ENCODE results near the gene PHF21A. TPM values are rescaled to one million over a fixed set of nuclear protein-coding genes. Genes with fewer than 3 reads are reported as not detected.

Gene PHF21A
- total RNA-seq, 4 donors from 2014 or later = 9.8 to 20.2 (median 15.4) TPM

DNA sequence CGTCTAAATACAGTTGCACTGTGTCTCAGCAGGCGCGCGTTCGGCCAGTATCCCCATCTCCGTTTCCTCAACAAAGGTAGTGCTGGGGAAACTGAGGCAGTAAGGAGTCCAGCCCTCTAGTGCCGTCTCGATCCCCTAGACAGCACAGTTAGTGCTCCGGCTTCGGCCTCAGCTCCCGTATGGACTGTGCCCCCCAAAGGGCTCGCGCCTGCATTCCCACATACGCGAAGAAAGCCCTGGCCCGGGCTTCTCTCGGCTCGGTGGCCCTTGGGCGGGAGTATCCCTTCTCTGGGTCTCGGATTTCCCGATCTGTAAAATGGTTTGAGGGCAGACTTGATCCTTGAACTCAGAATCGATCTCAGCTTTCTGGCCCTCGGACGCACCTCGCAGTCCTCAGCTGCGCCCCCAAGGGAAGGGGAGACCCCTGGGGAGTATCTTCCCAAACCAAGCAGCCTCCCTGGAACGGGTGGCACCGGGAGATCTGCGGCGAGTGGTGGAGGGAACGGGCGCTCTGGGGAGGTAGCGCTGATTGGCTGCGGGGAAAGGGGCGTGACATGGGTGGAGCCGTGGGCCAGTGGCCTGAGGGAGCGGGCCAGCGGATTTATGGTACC, 202.8 kb downstream of the PHF21A start:
- H3K9me3 ChIP-seq = no peaks in the 10 kb centered on the region
- peaks cover 0 to 22% of the 10 kb centered on the region in 2 donors for H3K36me3 ChIP-seq
- in situ Hi-C loops (cut with MboI; ENCODE audit: low sequenced_read_pairs in 4 of 4) (loop anchor here in 2 of 4 donors (5.0 to 10.0 kb wide), 2 partner anchors 71 to 74 kb away; partner anchors contain the start of gene CRY2 (in 2 of the 2)), intact Hi-C loops (cut with DNase I; ENCODE audit: low total_unique reads) (loop anchor here (1.0 to 5.0 kb wide), 5 partner anchors 56 to 1724 kb away; partner anchors contain the start of genes MTCH2 and SLC35C1)
- peaks cover 18 to 20% of the 10 kb centered on the region in 2 donors for H3K4me1 ChIP-seq
- ATAC-seq (peak; percentile 73 to 77), DNase-seq (peak; percentile 70 to 81)
- peak overlapping the region; percentile 88 to 97 (median 94) for H3K4me3 ChIP-seq
- H3K27me3 ChIP-seq = peaks cover 14 to 18% (median 16%) of the 10 kb centered on the region in 3 donors
- peak; percentile 18 to 66 for TF ChIP-seq POLR2A (IDR thresholded peaks at IDR 0.05)
- TF ChIP-seq, protein P1, sequence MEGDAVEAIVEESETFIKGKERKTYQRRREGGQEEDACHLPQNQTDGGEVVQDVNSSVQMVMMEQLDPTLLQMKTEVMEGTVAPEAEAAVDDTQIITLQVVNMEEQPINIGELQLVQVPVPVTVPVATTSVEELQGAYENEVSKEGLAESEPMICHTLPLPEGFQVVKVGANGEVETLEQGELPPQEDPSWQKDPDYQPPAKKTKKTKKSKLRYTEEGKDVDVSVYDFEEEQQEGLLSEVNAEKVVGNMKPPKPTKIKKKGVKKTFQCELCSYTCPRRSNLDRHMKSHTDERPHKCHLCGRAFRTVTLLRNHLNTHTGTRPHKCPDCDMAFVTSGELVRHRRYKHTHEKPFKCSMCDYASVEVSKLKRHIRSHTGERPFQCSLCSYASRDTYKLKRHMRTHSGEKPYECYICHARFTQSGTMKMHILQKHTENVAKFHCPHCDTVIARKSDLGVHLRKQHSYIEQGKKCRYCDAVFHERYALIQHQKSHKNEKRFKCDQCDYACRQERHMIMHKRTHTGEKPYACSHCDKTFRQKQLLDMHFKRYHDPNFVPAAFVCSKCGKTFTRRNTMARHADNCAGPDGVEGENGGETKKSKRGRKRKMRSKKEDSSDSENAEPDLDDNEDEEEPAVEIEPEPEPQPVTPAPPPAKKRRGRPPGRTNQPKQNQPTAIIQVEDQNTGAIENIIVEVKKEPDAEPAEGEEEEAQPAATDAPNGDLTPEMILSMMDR (IDR thresholded peaks at IDR 0.05 in 4 of 5, conservative IDR thresholded peaks at IDR 0.05 in 1 of 5) = no peak
- peak overlapping the region; percentile 88 to 96 (median 94) for H3K27ac ChIP-seq

DNA sequence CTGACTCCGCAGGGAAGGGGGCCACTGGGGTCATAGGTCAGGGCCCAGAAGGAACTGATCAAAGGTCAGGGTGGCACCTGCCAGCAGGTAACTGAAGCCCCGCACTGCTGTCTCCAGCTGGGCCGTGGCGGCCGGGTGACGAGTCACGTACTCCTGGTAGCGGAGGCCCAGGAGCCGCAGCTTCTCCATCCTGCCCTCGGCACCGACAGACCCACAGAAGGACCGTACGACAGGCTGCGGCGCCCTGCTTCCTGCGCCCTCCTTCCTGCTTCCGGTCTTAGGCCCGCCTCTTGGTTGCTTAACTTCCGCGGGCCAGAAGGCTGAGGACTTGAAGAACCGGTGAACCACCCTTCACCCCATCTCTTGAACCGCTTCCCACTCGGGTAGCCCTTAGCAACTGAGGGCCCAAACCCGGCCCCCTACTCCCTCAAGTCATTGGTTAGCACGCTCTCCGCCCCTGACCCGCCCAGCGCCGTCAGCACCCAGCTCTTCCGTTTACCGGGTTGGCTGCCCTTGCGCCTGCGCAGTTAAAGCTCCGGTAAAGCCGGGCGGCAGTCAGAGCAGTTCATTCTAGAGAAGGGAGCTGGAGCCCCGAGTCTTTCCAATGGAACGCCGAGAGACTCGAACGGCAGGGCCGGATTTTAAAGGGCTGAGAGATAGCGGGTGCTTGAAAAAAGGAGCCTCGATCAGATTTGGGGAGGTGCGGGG, 203.5 kb downstream of the PHF21A start, which contains the start of gene PEX16:
PEX16 (minus strand) TSS at position 255 of the 708 bp plus-strand sequence; CDS start at position 189, 66 bp downstream.
- Histone ChIP-seq H3K27ac (peak within 1 kb of the TSS; percentile 88 to 96 (median 94)), H3K27me3 (peaks cover 8 to 12% (median 9%) of the 10 kb centered on the region in 3 donors), H3K9me3 (no peaks in the 10 kb centered on the region), H3K36me3 (peaks cover 0 to 29% of the 10 kb centered on the region in 2 donors), H3K4me1 (peaks cover 14 to 20% of the 10 kb centered on the region in 2 donors), H3K4me3 (peak within 1 kb of the TSS; percentile 88 to 97 (median 94))
- DNase-seq (peak; percentile 97 to 98), ATAC-seq (peak; percentile 92 to 94)
- intact Hi-C loops (cut with DNase I; ENCODE audit: low total_unique reads) = loop anchor here (1.0 to 5.0 kb wide), 5 partner anchors 55 to 1725 kb away; partner anchors contain the start of genes MTCH2 and SLC35C1
- TF ChIP-seq, protein P1 (IDR thresholded peaks at IDR 0.05 in 4 of 5, conservative IDR thresholded peaks at IDR 0.05 in 1 of 5) = no peak
- TF ChIP-seq POLR2A (IDR thresholded peaks at IDR 0.05) = peak; percentile 82
- in situ Hi-C loops (cut with MboI; ENCODE audit: low sequenced_read_pairs in 4 of 4) = loop anchor here in 2 of 4 donors (5.0 to 10.0 kb wide), 2 partner anchors 70 to 73 kb away; partner anchors contain the start of gene CRY2 (in 2 of the 2)

DNA sequence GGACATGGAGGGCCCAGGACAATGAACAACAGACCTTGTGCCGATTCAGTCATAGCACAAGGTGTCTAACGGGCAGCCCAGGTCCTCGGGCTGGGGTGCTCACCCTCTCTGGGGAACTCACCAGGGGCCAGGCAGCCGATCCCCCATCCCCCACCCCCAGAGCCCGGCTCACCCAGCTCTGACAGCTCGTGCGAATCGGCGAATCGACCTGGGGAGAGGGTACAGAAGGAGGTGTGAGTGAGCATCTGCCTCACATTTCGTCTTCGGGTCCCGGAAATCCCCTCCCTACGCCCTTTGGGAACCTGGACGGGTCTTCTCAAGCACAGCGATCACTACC, 204.0 kb downstream of the PHF21A start:
- intact Hi-C loops (cut with DNase I; ENCODE audit: low total_unique reads) (loop anchor here (5.0 kb wide), 1 partner anchor 55 kb away; no protein-coding TSS in a partner anchor), in situ Hi-C loops (cut with MboI; ENCODE audit: low sequenced_read_pairs in 4 of 4) (loop anchor here in 2 of 4 donors (5.0 to 10.0 kb wide), 2 partner anchors 70 to 72 kb away; partner anchors contain the start of gene CRY2 (in 2 of the 2))
- DNase-seq (no peak), ATAC-seq (no peak)
- Histone ChIP-seq H3K27ac (peak overlapping the region; percentile 88 to 96 (median 94)), H3K9me3 (no peaks in the 10 kb centered on the region), H3K4me3 (peak overlapping the region; percentile 88 to 97 (median 94)), H3K4me1 (peaks cover 14 to 19% of the 10 kb centered on the region in 2 donors), H3K36me3 (peaks cover 0 to 34% of the 10 kb centered on the region in 2 donors), H3K27me3 (peaks cover 3 to 6% (median 4%) of the 10 kb centered on the region in 3 donors)
- no peak for TF ChIP-seq POLR2A (IDR thresholded peaks at IDR 0.05)
- TF ChIP-seq, protein P1 (IDR thresholded peaks at IDR 0.05 in 4 of 5, conservative IDR thresholded peaks at IDR 0.05 in 1 of 5) = no peak

DNA sequence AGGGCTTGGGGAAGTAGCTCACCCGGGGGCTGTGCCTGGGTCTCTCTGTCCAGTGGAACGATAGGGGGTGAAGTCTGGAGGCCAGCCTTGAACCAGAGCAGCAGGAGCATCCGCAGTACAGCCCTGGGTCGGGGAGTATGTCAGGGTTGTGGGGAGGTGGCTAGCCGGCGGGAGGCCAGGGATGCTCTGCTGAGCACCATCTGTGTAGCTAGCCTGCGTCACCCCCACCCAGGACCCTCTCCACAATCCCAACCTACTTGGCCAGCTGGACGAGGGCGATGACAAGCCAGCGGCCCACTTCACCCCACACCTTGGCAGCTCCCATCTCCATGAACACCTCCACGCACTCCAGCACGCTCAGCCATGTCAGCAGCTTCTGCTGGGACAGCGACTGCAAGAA, 205.8 kb downstream of the PHF21A start:
- no peak for ATAC-seq
- TF ChIP-seq, protein P1 (IDR thresholded peaks at IDR 0.05 in 4 of 5, conservative IDR thresholded peaks at IDR 0.05 in 1 of 5) = no peak
- no peak for TF ChIP-seq POLR2A (IDR thresholded peaks at IDR 0.05)
- Histone ChIP-seq H3K4me1 (peaks cover 14 to 15% of the 10 kb centered on the region in 2 donors), H3K9me3 (no peaks in the 10 kb centered on the region), H3K27me3 (no peaks in the 10 kb centered on the region), H3K27ac (no peak overlapping the region), H3K36me3 (peaks cover 0 to 52% of the 10 kb centered on the region in 2 donors), H3K4me3 (no peak overlapping the region)
- intact Hi-C loops (cut with DNase I; ENCODE audit: low total_unique reads) (loop anchor here (5.0 kb wide), 1 partner anchor 53 kb away; no protein-coding TSS in a partner anchor), in situ Hi-C loops (cut with MboI; ENCODE audit: low sequenced_read_pairs in 4 of 4) (loop anchor here in 2 of 4 donors (5.0 to 10.0 kb wide), 2 partner anchors 68 to 71 kb away; partner anchors contain the start of gene CRY2 (in 2 of the 2))
- no peak for DNase-seq

Measured in gastrocnemius medialis (tissue), 4 donors.